ENCODE data around the gene SWT1. TPM values are rescaled to one million over a fixed set of nuclear protein-coding genes. Genes with fewer than 3 reads are reported as not detected.

SWT1 gene
- total and polyA plus RNA-seq, 9 of the 15 experiments (the other 6 are each of a cell fraction or from before 2014, with no cell fraction given): 1.5 to 3.4 (median 2.3) TPM

GRCh38 chr1:185341196-185341781, 184.3 kb downstream of the SWT1 start (continued):
- TF ChIP-seq NR4A1 (CRISPR knock-in tag; IDR thresholded peaks at IDR 0.05): no peak
- TF ChIP-seq NR4A1 (tag; IDR thresholded peaks at IDR 0.05): peak; percentile 82; the same call in 1 of the 2 replicates
- TF ChIP-seq E2F4 (CRISPR knock-in tag; IDR thresholded peaks at IDR 0.05; ENCODE audit: low read depth): no peak
- TF ChIP-seq ZNF592 (IDR thresholded peaks at IDR 0.05): peak; percentile 88
- TF ChIP-seq BDP1 (IDR thresholded peaks at IDR 0.05; ENCODE audit: insufficient read depth, insufficient read length): no peak
- no peak; the same call in 1 of the 2 replicates for TF ChIP-seq ETV1 (tag; conservative IDR thresholded peaks at IDR 0.05; ENCODE audit: low read depth)
- TF ChIP-seq SMAD3 (CRISPR knock-in tag; conservative IDR thresholded peaks at IDR 0.05): peak; percentile 90; the same call in 1 of the 2 replicates
- no peak for TF ChIP-seq ZNF133 (CRISPR knock-in tag; IDR thresholded peaks at IDR 0.05)
- TF ChIP-seq KLF13 (tag; IDR thresholded peaks at IDR 0.05; ENCODE audit: borderline replicate concordance, low read depth): 0 out of 2 replicates have a peak, but pooled peaks have one; percentile 39
- no peak for TF ChIP-seq C11orf30 (IDR thresholded peaks at IDR 0.05; ENCODE audit: low read depth)
- no peak for TF ChIP-seq FOSL1 (tag; conservative IDR thresholded peaks at IDR 0.05)
- no peak for TF ChIP-seq TBL1XR1 (IDR thresholded peaks at IDR 0.05; ENCODE audit: low read length in 2 of 2)
- peak; percentile 52; the same call in 1 of the 2 replicates for TF ChIP-seq SMAD4 (CRISPR knock-in tag; conservative IDR thresholded peaks at IDR 0.05)
- TF ChIP-seq NFE2L1 (tag; IDR thresholded peaks at IDR 0.05; ENCODE audit: borderline replicate concordance, low read depth): peak; percentile 25; the same call in 1 of the 2 replicates
- no peak for TF ChIP-seq POLR2AphosphoS5 (IDR thresholded peaks at IDR 0.05; ENCODE audit: control insufficient read depth, insufficient read depth, low read depth, low read length)
- TF ChIP-seq ZNF57 (CRISPR knock-in tag; IDR thresholded peaks at IDR 0.05): no peak
- peak in 1 of 2 experiments; percentile 83; a peak in 2 of 4 replicates for TF ChIP-seq TEAD1 (CRISPR knock-in tag; IDR thresholded peaks at IDR 0.05)
- TF ChIP-seq TEAD2 (tag; IDR thresholded peaks at IDR 0.05): 0 out of 2 replicates have a peak, but pooled peaks have one; percentile 37
- peak; percentile 88 for TF ChIP-seq DMBX1 (CRISPR knock-in tag; IDR thresholded peaks at IDR 0.05; ENCODE audit: borderline replicate concordance)
- TF ChIP-seq KLF6 (CRISPR knock-in tag; IDR thresholded peaks at IDR 0.05; ENCODE audit: borderline replicate concordance): peak; percentile 82; the same call in 1 of the 2 replicates
- TF ChIP-seq, protein P1, sequence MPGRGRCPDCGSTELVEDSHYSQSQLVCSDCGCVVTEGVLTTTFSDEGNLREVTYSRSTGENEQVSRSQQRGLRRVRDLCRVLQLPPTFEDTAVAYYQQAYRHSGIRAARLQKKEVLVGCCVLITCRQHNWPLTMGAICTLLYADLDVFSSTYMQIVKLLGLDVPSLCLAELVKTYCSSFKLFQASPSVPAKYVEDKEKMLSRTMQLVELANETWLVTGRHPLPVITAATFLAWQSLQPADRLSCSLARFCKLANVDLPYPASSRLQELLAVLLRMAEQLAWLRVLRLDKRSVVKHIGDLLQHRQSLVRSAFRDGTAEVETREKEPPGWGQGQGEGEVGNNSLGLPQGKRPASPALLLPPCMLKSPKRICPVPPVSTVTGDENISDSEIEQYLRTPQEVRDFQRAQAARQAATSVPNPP (IDR thresholded peaks at IDR 0.05; ENCODE audit: borderline replicate concordance, insufficient read depth, insufficient read length): no peak
- TF ChIP-seq EZH2 (IDR thresholded peaks at IDR 0.05; ENCODE audit: borderline replicate concordance, low read depth, low read length): no peak
